Peyer's patch (tissue), 4 donors: ENCODE measurements around the gene TNFSF12.

ENCODE experiments used
- CTCF ChIP-seq, 6 experiments: fragments of 450-650 bp in 4 of 6; fragments of 200-600 bp in 2 of 6; sonication (generic) in 1 of 6; IDR thresholded peaks; one replicate each; pipeline ENCODE4 v1.5.1; 2017 to 2019; ENCODE audit warnings: antibody characterized with exemption in 6 of 6, mild to moderate bottlenecking in 3 of 6, moderate library complexity in 1 of 6
- POLR2A ChIP-seq, 2 donors: fragments of 450-650 bp; IDR thresholded peaks; one replicate each; pipeline ENCODE4 v1.5.1; 2017; ENCODE audit warnings: antibody characterized with exemption in 2 of 2, mild to moderate bottlenecking in 2 of 2, moderate library complexity in 2 of 2

GRCh38 chr17:7576432-7576937, 27.6 kb downstream of the TNFSF12 start:
- no peak for TF ChIP-seq CTCF (IDR thresholded peaks at IDR 0.05)
- TF ChIP-seq POLR2A (IDR thresholded peaks at IDR 0.05), result no peak
